Astrocyte (in vitro differentiated cells and primary cell): ENCODE data around the gene LRMDA. TPM values are rescaled to one million over a fixed set of nuclear protein-coding genes. Genes with fewer than 3 reads are reported as not detected.

ENCODE experiments used
- DNase-seq: peaks from one replicate; pipeline ENCODE4 v3.0.0-alpha.2; 2010; ENCODE audit warnings: low read depth
- FAIRE-seq: peaks from 2 replicates; lab custom pipeline; 2011; peaks lifted over from hg19 to GRCh38; lab: Jason Lieb, UNC
- H2AFZ ChIP-seq: 2 replicates; pipeline ENCODE4 v1.6.0; 2012; ENCODE audit warnings: low read depth, low read length, inconsistent platforms
- H3K27ac ChIP-seq: 2 replicates; pipeline ENCODE4 v1.5.1; 2011; ENCODE audit warnings: low read depth, low read length, inconsistent platforms
- H3K27me3 ChIP-seq: 2 replicates; pipeline ENCODE4 v1.6.0; 2011; ENCODE audit warnings: low read length, inconsistent platforms; ENCODE audit not compliant: insufficient read depth
- H3K36me3 ChIP-seq: 2 replicates; pipeline ENCODE4 v1.5.1; 2011; ENCODE audit warnings: low read length, inconsistent platforms; ENCODE audit not compliant: insufficient read depth
- H3K4me1 ChIP-seq: 2 replicates; pipeline ENCODE4 v1.5.1; 2011; ENCODE audit warnings: low read length, inconsistent platforms; ENCODE audit not compliant: insufficient read depth
- H3K4me2 ChIP-seq: 2 replicates; pipeline ENCODE4 v1.6.0; 2012; ENCODE audit warnings: low read length, inconsistent platforms
- H3K4me3 ChIP-seq: 2 replicates; pipeline ENCODE4 v1.5.1; 2011; ENCODE audit warnings: low read depth, mild to moderate bottlenecking, low read length, inconsistent platforms; ENCODE audit not compliant: insufficient read depth
- H3K79me2 ChIP-seq: 2 replicates; pipeline ENCODE4 v1.6.0; 2012; ENCODE audit warnings: mild to moderate bottlenecking, low read length, inconsistent platforms; ENCODE audit not compliant: insufficient read depth
- H3K9ac ChIP-seq: 2 replicates; pipeline ENCODE4 v1.6.0; 2012; ENCODE audit warnings: mild to moderate bottlenecking, low read length, inconsistent platforms
- H3K9me3 ChIP-seq: 2 replicates; pipeline ENCODE4 v1.5.1; 2012; ENCODE audit warnings: low read depth, mild to moderate bottlenecking, low read length, inconsistent platforms; ENCODE audit not compliant: insufficient read depth
- H4K20me1 ChIP-seq: 2 replicates; pipeline ENCODE4 v1.6.0; 2012; ENCODE audit warnings: low read length, inconsistent platforms; ENCODE audit not compliant: insufficient read depth
- H3K27ac Mint-ChIP-seq: one replicate; pipeline ENCODE4 v1.8.0; 2021; ENCODE audit warnings: mild to moderate bottlenecking, mixed read lengths; ENCODE audit not compliant: unreplicated experiment
- H3K27me3 Mint-ChIP-seq: one replicate; pipeline ENCODE4 v1.8.0; 2021; ENCODE audit warnings: low read depth, mixed read lengths; ENCODE audit not compliant: unreplicated experiment
- H3K36me3 Mint-ChIP-seq: one replicate; pipeline ENCODE4 v1.8.0; 2021; ENCODE audit warnings: low read depth, mixed read lengths; ENCODE audit not compliant: unreplicated experiment
- H3K4me1 Mint-ChIP-seq: one replicate; pipeline ENCODE4 v1.8.0; 2021; ENCODE audit warnings: low read depth, mixed read lengths; ENCODE audit not compliant: unreplicated experiment
- H3K4me3 Mint-ChIP-seq: one replicate; pipeline ENCODE4 v1.8.0; 2021; ENCODE audit warnings: mild to moderate bottlenecking, moderate library complexity, mixed read lengths; ENCODE audit not compliant: unreplicated experiment
- H3K9me3 Mint-ChIP-seq: one replicate; pipeline ENCODE4 v1.8.0; 2021; ENCODE audit warnings: mild to moderate bottlenecking, mixed read lengths; ENCODE audit not compliant: unreplicated experiment
- CTCF ChIP-seq: IDR thresholded peaks from 2 replicates; pipeline ENCODE4 v1.5.1; 2011; ENCODE audit warnings: low read depth, mild to moderate bottlenecking, inconsistent platforms, low read length, moderate library complexity; ENCODE audit not compliant: insufficient read depth
- EZH2 ChIP-seq: IDR thresholded peaks from 2 replicates; pipeline ENCODE4 v1.6.1; 2012; ENCODE audit warnings: mild to moderate bottlenecking, low read length, inconsistent platforms; ENCODE audit not compliant: insufficient read depth
- total RNA-seq: library from RNA; stranded (reverse); gene quantifications from 2 replicates; pipeline ENCODE4 v1.2.1, GENCODE V29; 2021

LRMDA gene
- total RNA-seq, 1 donor from 2014 or later, result 2.7 TPM

GRCh38 chr10:75476985-75477384 is 45.6 kb downstream of the LRMDA start:
- Histone ChIP-seq H3K79me2 (no peaks in the 10 kb centered on the region), H3K4me2 (no peak overlapping the region), H3K36me3 (no peaks in the 10 kb centered on the region), H4K20me1 (no peaks in the 10 kb centered on the region), H3K9me3 (no peaks in the 10 kb centered on the region), H3K27me3 (peaks cover 12% of the 10 kb centered on the region), H3K4me3 (no peak overlapping the region), H3K27ac (no peak overlapping the region), H2AFZ (no peak overlapping the region), H3K4me1 (no peaks in the 10 kb centered on the region), H3K9ac (no peak overlapping the region)
- H3K27me3 Mint-ChIP-seq, result peaks cover 40% of the 10 kb centered on the region
- H3K27ac Mint-ChIP-seq, result no peak overlapping the region
- H3K4me1 Mint-ChIP-seq, result no peaks in the 10 kb centered on the region
- no peak overlapping the region for H3K4me3 Mint-ChIP-seq
- DNase-seq (no peak), FAIRE-seq (no peak)
- H3K36me3 Mint-ChIP-seq, result peaks cover 1% of the 10 kb centered on the region
- H3K9me3 Mint-ChIP-seq, result peaks cover 14% of the 10 kb centered on the region
- no peak for TF ChIP-seq CTCF
- no peak for TF ChIP-seq EZH2

- no peak for DNase-seq
- Histone ChIP-seq H4K20me1 (no peaks in the 10 kb centered on the region), H3K36me3 (no peaks in the 10 kb centered on the region), H3K79me2 (no peaks in the 10 kb centered on the region), H3K27ac (no peak overlapping the region), H3K4me2 (no peak overlapping the region), H3K9ac (no peak overlapping the region), H3K4me1 (no peaks in the 10 kb centered on the region), H3K4me3 (no peak overlapping the region), H3K9me3 (no peaks in the 10 kb centered on the region), H2AFZ (no peak overlapping the region), H3K27me3 (peaks cover 9% of the 10 kb centered on the region)
- no peak overlapping the region for H3K4me3 Mint-ChIP-seq
- no peak overlapping the region for H3K27ac Mint-ChIP-seq
- TF ChIP-seq CTCF (no peak), EZH2 (no peak)
- H3K4me1 Mint-ChIP-seq, result no peaks in the 10 kb centered on the region
- peaks cover 1% of the 10 kb centered on the region for H3K36me3 Mint-ChIP-seq
- peaks cover 12% of the 10 kb centered on the region for H3K9me3 Mint-ChIP-seq
- H3K27me3 Mint-ChIP-seq, result peaks cover 35% of the 10 kb centered on the region
- FAIRE-seq, result no peak
These were observed 46.3 kb downstream of the LRMDA start for GRCh38 chr10:75477680-75478079.

- Histone ChIP-seq H2AFZ (no peak overlapping the region), H3K4me3 (no peak overlapping the region), H4K20me1 (no peaks in the 10 kb centered on the region), H3K79me2 (no peaks in the 10 kb centered on the region), H3K9me3 (no peaks in the 10 kb centered on the region), H3K4me1 (no peaks in the 10 kb centered on the region), H3K27me3 (peaks cover 9% of the 10 kb centered on the region), H3K36me3 (no peaks in the 10 kb centered on the region), H3K27ac (no peak overlapping the region), H3K4me2 (no peak overlapping the region), H3K9ac (no peak overlapping the region)
- Mint-ChIP-seq H3K9me3 (peaks cover 2% of the 10 kb centered on the region), H3K36me3 (no peaks in the 10 kb centered on the region), H3K27ac (no peak overlapping the region), H3K4me1 (no peaks in the 10 kb centered on the region), H3K27me3 (peaks cover 19% of the 10 kb centered on the region), H3K4me3 (no peak overlapping the region)
- no peak for FAIRE-seq
- DNase-seq, result no peak
- TF ChIP-seq EZH2 (no peak), CTCF (no peak)
These were observed 49.0 kb downstream of the LRMDA start for GRCh38 chr10:75480374-75480773.
